NCI-H146 treated with DMSO at 0.1 percent for 48 hours (cell line): Measurements from ENCODE around the gene STXBP1.
"Not testable (repeated sequence)": the region's sequence is repeated elsewhere in the genome, so short reads cannot be mapped to it uniquely, and the experiment has no call there.

Experiments
- DNase-seq: peaks from one replicate; lab custom pipeline; 2025; ENCODE audit not compliant: unreplicated experiment; lab: John Stamatoyannopoulos, UW

The STXBP1 gene

GRCh38 chr9:127613583-127613954 lies 1.5 kb downstream of the STXBP1 start:
- no peak for DNase-seq

GRCh38 chr9:127614961-127615360 lies 2.9 kb downstream of the STXBP1 start:
- DNase-seq, result no peak

DNA sequence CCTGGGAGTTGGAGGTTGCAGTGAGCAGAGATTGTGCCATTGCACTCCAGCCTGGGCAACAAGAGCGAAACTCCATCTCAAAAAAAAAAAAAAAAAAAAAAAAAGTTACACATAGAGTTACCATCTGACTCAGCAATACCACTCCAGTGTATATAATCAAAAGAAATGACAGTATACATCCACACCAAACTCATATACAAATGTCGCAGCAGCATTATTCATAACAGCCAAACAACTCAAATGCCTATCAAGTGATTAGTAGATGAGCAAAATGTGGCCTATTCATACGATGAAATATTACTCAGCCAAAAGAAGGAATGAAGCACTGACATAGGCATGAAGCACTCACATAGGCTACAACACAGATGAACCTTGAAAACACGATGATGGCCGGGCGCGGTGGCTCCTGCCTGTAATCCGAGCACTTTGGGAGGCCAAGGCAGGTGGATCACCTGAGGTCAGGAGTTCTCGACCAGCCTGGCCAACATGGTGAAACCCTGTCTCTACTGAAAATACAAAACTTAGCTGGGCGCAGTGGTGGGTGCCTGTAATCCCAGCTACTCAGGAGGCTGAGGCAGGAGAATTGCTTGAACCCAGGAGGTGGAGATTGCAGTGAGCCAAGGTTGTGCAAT lies 9.4 kb downstream of the STXBP1 start:
- DNase-seq, result not testable (repeated sequence)

- peak; percentile 3 for DNase-seq
Observed at GRCh38 chr9:127626752-127627493, 14.8 kb downstream of the STXBP1 start.

GRCh38 chr9:127627494-127627855 lies 15.4 kb downstream of the STXBP1 start:
- no peak for DNase-seq

- DNase-seq, result no peak
Observed at GRCh38 chr9:127628758-127629467, 16.8 kb downstream of the STXBP1 start.

DNA sequence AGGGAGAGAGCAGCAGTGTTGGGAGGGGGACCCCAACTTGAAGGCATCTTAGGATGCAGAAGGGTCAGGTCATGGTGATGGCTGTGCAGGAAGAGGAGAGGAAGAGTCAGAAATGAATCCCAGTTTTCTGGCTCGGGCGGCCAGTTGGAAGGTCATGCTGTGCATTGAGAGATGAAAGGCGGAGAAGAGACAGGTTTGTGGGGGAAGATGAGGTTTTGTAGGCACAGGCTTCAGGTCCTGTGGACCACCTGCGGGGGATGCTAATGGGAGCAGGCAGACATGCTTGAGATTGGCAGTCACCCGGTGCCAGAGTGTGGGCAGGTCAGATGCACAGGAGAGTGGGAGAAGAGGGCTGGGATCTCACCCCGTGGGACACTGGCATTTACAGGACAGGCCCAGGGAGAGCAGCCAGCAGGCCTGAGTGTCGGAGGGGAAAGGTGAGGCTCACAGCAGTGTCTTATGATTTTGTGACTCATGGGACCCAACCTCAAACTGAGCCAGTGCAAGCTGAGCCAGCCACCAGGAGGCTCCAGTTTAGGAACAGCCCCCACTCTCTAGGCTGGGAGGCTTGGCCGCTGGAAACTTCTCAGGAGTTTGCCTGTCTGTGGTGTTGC lies 17.5 kb downstream of the STXBP1 start:
- no peak for DNase-seq

GRCh38 chr9:127633216-127633862 lies 21.3 kb downstream of the STXBP1 start:
- DNase-seq, result no peak

GRCh38 chr9:127634021-127634420 lies 21.9 kb downstream of the STXBP1 start:
- no peak for DNase-seq

GRCh38 chr9:127634698-127635097 lies 22.6 kb downstream of the STXBP1 start:
- DNase-seq, result no peak

DNA sequence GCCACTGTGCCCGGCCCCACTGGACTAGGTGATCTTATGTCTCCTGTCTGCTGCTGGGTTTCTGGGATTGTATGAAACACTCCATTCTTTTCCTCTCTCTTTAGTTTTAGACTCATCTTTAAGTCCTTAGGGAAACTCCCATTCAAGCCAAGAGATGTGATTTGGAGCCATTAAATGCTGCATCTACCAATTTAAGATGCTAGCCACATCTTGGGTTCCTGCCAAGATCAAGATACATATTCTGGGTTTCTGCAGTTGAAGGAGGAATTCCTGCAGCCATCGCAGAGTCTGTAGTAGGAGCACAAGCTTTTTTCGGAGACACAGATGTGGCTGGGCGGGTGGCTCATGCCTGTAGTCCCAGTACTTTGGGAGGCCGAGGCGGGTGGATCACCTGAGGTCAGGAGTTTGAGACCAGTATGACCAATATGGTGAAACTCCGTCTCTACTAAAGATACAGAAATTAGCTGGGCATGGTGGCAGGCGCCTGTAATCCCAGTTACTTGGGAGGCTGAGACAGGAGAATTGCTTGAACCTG lies 23.2 kb downstream of the STXBP1 start:
- no peak for DNase-seq

GRCh38 chr9:127637322-127637847 lies 25.3 kb downstream of the STXBP1 start:
- no peak for DNase-seq

- no peak for DNase-seq
Observed at GRCh38 chr9:127640908-127641545, 28.9 kb downstream of the STXBP1 start.

- DNase-seq, result no peak
Observed at GRCh38 chr9:127642082-127642740, 30.1 kb downstream of the STXBP1 start.

GRCh38 chr9:127644146-127644827 lies 32.2 kb downstream of the STXBP1 start:
- DNase-seq, result no peak

DNA sequence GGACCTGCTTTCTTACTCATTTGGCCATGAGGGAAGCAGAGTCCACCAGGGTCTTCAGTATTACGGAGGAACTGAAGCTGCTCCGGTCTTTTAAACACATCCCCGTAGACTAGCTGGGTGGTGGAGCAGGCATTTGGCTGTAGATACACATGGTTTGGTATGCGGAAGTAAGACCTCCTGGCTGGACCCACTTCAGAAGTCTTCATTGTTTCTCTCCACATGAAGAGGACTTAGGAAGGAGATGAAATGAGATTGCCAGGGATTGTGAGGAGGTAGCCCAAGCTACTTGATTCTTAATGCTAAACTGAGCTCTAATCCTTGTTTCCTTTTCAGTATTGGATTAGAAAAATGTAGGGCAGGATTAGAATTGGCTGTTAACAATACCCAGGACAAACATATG lies 32.9 kb downstream of the STXBP1 start:
- DNase-seq, result no peak

DNA sequence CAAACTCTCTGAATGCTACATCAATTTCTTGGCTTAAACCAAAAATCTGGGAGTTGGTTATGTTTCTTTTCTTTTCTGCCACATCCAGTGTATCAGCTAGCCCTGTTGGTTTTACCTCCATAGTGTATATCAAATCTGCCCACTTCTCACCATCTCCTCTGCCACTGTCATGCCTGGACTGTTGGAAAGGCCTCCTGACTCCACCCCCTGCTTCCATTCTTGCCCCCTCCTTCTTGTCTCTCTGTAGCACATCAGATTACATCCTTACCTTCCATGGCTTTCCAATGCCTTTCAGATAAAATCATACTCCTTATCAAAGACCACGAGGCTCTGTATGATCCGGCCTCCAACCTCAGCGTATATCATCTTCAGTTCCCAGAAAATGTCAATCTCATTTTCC lies 35.4 kb downstream of the STXBP1 start:
- DNase-seq, result no peak

DNA sequence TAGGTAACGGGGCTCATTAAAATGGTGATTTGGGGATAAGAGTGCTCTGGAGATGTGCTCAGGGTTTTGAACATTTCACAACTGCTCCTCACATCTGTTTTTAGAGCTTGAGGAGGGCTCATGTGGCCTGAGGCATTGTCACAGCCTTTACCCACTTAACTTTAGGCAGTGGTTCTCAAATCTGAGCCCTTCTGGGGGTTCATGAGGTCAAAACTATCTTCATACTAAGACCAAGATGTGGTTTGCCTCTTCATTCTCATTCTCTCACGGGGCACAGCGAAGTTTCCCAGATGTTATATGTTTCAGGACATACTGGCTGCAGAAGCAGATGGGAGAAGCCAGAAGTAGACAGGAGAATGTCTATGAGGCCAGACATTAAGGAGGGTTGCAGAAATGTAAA lies 38.4 kb downstream of the STXBP1 start:
- no peak for DNase-seq
